Muscle of leg (tissue), 11 donors: ENCODE measurements around the gene OR2K2. TPM values are rescaled to one million over a fixed set of nuclear protein-coding genes. Genes with fewer than 3 reads are reported as not detected.
"Not testable (repeated sequence)": the region's sequence is repeated elsewhere in the genome, so short reads cannot be mapped to it uniquely, and the experiment has no call there.

ENCODE experiments used
- DNase-seq: peaks from one replicate; pipeline ENCODE4 v3.0.0; 2013
- H3K27ac ChIP-seq: one replicate; pipeline ENCODE4 v1.5.1; 2013; ENCODE audit warnings: mild to moderate bottlenecking, low read length, control low read depth
- H3K27me3 ChIP-seq: one replicate; pipeline ENCODE4 v1.6.1; 2013; ENCODE audit warnings: low read length; ENCODE audit not compliant: control insufficient read depth, insufficient read depth
- H3K36me3 ChIP-seq: one replicate; pipeline ENCODE4 v1.6.1; 2013; ENCODE audit warnings: low read length; ENCODE audit not compliant: control insufficient read depth, insufficient read depth
- H3K4me1 ChIP-seq: one replicate; pipeline ENCODE4 v1.6.1; 2013; ENCODE audit warnings: low read length; ENCODE audit not compliant: control insufficient read depth, insufficient read depth
- H3K4me3 ChIP-seq: one replicate; pipeline ENCODE4 v1.5.1; 2013; ENCODE audit warnings: low read length, control low read depth
- H3K9me3 ChIP-seq: replicated peaks from 2 replicates; pipeline ENCODE4 v1.6.1; 2013; ENCODE audit warnings: low read depth, low read length; ENCODE audit not compliant: control insufficient read depth
- WGBS: methylation state at CpG from one replicate; pipeline ENCODE4 v1.1.5; 2013; ENCODE audit warnings: missing lambda C conversion rate; ENCODE audit not compliant: insufficient coverage; 5-methylcytosine and 5-hydroxymethylcytosine counted together
- polyA plus RNA-seq, 8 donors: library from polyadenylated mRNA; unstranded; fragments of 120-200 nt; gene quantifications; one replicate each; pipeline versions ENCODE4 v1.2.1 to v1.2.3, GENCODE V29; 2013; ENCODE audit warnings: inconsistent platforms in 1 of 8, low replicate concordance in 1 of 8; ENCODE audit not compliant: insufficient read length in 8 of 8, insufficient read depth in 1 of 8
- total RNA-seq: library from RNA; stranded (reverse); fragments of 120-200 nt; gene quantifications from one replicate; pipeline ENCODE4 v1.2.4, GENCODE V29; 2013

Gene OR2K2
- total and polyA plus RNA-seq, 9 donors = not detected

DNA sequence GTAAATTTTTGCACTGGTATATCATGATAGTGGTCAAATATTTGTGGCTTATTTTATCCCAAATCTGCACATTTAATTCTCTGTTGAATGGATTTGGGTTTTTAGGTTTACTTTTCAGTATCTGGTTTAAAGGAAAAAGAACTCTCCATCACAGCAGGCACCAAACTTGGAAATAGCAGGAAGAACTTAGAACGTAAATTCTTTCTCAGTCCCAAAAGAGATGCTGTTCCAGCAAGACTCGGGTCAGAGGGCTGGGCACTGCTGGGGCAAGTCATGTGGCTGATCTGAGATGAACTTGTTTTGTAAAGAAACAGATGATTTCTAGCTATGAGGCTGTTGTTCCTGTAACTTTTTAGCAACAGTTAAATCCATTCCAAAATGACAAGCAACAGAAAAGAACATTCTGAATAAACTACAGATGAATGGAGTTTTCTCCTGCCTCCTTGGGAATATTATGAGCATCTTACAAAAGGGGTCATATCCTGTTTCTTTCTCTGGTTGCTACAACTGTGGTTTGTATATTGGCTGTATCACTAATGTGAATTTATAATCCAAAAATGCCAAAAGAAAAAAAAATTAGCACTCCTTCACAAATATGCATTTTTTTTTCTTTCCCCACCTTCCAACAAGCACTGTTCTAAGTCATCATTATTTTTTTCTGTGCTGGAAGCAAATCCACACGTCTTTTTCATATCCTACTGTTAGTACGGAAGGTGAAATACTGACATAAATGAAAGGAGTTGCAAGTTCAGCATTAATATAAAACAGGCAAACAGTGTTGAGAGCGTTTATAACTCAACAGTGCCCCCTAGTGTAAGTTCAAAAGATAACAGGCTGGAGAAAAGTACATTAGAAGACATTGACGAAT is 31.1 kb downstream of the OR2K2 start:
- peak overlapping the region; percentile 91 for H3K27ac ChIP-seq
- no peaks in the 10 kb centered on the region for H3K9me3 ChIP-seq
- H3K4me3 ChIP-seq = no peak overlapping the region
- no CpG with 5 or more reads among the region's 6 CpGs for WGBS
- peak; percentile 95 for DNase-seq
- peaks cover 2% of the 10 kb centered on the region for H3K4me1 ChIP-seq
- H3K36me3 ChIP-seq = no peaks in the 10 kb centered on the region
- H3K27me3 ChIP-seq = no peaks in the 10 kb centered on the region

- peak; percentile 43 for DNase-seq
- Histone ChIP-seq H3K27ac (peak overlapping the region; percentile 91), H3K36me3 (no peaks in the 10 kb centered on the region), H3K4me1 (peaks cover 2% of the 10 kb centered on the region), H3K4me3 (no peak overlapping the region), H3K27me3 (no peaks in the 10 kb centered on the region), H3K9me3 (no peaks in the 10 kb centered on the region)
- WGBS = 86% methylated on average over 1 of the region's 6 CpGs
Measured at GRCh38 chr9:111298111-111298510, 31.9 kb downstream of the OR2K2 start.

DNA sequence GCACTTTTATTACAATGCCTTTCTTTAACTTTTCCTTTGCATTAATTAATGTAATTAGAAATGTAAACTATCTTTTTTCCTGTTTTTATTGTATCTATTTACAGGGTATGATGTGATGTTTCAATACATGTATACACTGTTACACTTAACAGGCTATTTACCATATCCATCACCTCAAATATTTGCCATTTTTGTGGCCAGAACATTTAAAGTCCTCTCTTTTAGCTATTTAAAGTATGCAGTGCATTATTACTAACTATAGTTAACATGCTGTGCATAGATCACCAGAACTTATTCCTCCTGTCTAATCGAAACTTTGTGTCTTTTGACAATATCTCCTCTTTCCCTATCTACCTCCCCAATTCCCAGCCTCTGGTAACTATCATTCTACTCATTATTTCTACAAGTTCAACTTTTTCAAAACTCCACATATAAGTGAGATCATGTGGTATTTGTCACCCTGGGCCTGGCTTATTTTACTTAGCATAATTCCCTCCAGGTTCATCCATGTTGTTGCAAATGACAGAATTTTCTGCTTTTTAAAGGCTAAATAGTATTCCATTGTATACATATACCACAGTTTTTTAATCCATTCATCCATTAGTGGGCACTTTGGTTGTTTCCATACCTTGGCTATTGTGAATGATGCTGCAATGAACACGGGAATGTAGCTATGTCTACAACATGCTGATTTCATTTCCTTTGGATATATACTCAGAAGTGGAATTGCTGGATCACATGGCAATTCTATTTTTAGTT is 32.8 kb downstream of the OR2K2 start:
- WGBS = no CpG with 5 or more reads among the region's 2 CpGs

GRCh38 chr9:111294691-111295451 is 35.2 kb downstream of the OR2K2 start:
- no peak for DNase-seq

More for the DNA sequence above, 32.8 kb downstream of the OR2K2 start:
- Histone ChIP-seq H3K4me1 (peaks cover 2% of the 10 kb centered on the region), H3K27me3 (no peaks in the 10 kb centered on the region), H3K9me3 (no peaks in the 10 kb centered on the region), H3K27ac (no peak overlapping the region), H3K4me3 (no peak overlapping the region), H3K36me3 (no peaks in the 10 kb centered on the region)
- DNase-seq = no peak

DNA sequence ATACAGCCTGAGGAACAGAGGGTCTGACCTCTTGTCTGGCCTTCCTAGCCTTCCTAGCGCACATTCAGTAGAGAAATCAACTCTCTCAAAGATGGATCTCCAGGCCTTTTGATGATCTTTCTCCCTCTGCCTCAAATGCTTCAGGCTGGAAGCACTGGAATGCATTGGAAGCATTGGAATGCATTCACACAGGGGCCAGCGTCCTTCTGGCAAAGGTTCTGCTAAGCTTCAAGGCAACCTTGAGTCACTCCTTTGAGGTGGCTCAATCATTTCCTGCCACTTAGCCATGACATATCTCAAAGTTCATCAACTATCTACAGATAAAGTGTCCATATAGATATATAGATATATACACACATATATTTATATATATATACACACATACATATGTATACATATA is 42.9 kb downstream of the OR2K2 start:
- no peak for DNase-seq
- Histone ChIP-seq H3K9me3 (no peaks in the 10 kb centered on the region), H3K27me3 (no peaks in the 10 kb centered on the region), H3K4me1 (no peaks in the 10 kb centered on the region), H3K27ac (no peak overlapping the region), H3K4me3 (no peak overlapping the region), H3K36me3 (no peaks in the 10 kb centered on the region)
- 75% methylated on average over 2 of the region's 2 CpGs for WGBS

More at GRCh38 chr9:111294691-111295451, 35.2 kb downstream of the OR2K2 start:
- no peaks in the 10 kb centered on the region for H3K9me3 ChIP-seq
- H3K4me1 ChIP-seq = peaks cover 2% of the 10 kb centered on the region
- no peak overlapping the region for H3K27ac ChIP-seq
- H3K4me3 ChIP-seq = no peak overlapping the region
- no peaks in the 10 kb centered on the region for H3K27me3 ChIP-seq
- WGBS = no CpG with 5 or more reads among the region's 2 CpGs
- no peaks in the 10 kb centered on the region for H3K36me3 ChIP-seq

- no peak overlapping the region for H3K27ac ChIP-seq
Measured at GRCh38 chr9:111284703-111285102, 45.3 kb downstream of the OR2K2 start.

DNA sequence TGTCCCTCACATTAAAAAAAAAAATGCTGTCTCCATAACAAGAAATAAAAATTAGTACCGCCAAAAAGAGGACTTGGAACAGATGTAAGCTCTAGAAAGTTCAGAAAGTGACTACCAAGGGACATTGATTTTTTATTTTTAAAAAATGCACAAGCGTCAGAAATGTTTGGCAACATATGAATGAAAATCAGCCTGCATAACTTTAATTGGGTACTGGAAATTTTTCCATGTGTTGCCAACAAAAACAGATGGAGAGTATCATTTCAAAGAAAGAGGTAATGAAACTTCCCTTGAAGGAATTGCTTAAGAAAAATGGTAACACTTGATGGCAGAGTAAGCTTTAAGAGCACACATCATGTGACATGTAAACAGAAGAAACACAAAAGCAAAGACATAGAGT is 47.2 kb downstream of the OR2K2 start:
- Histone ChIP-seq H3K4me1 (no peaks in the 10 kb centered on the region), H3K4me3 (no peak overlapping the region), H3K27ac (peak overlapping the region; percentile 7), H3K27me3 (no peaks in the 10 kb centered on the region), H3K36me3 (no peaks in the 10 kb centered on the region), H3K9me3 (no peaks in the 10 kb centered on the region)
- DNase-seq = peak; percentile 70
- 0% methylated on average over 1 of the region's 2 CpGs for WGBS

More at GRCh38 chr9:111284703-111285102, 45.3 kb downstream of the OR2K2 start:
- 81% methylated on average over 2 of the region's 4 CpGs for WGBS
- H3K27me3 ChIP-seq = no peaks in the 10 kb centered on the region
- H3K4me3 ChIP-seq = no peak overlapping the region
- no peaks in the 10 kb centered on the region for H3K9me3 ChIP-seq
- H3K36me3 ChIP-seq = no peaks in the 10 kb centered on the region
- DNase-seq = peak; percentile 55
- H3K4me1 ChIP-seq = no peaks in the 10 kb centered on the region

DNA sequence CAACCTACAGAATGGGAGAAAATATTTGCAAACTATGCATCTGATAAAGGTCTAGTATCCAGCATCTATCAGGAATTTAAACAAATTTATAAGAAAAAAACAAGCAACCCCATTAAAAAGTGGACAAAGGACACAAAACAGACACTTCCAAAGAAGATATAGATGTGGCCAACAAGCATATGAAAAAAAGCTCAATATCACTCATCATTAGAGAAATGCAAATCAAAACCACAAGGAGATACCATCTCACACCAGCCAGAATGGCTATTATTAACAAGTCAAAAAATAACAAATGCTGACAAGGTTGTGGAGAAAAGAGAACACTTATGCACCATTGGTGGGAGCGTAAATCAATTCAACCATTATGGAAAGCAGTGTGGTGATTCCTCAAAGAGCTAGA is 49.2 kb downstream of the OR2K2 start:
- not testable (repeated sequence) for H3K4me1 ChIP-seq
- WGBS = no CpG with 5 or more reads among the region's 1 CpG

More for the DNA sequence above, 49.2 kb downstream of the OR2K2 start:
- H3K27ac ChIP-seq, H3K27me3 ChIP-seq, H3K36me3 ChIP-seq, H3K9me3 ChIP-seq, DNase-seq, H3K4me3 ChIP-seq: not testable (repeated sequence)
